ENCODE measurements around the gene RBMS1.

Gene RBMS1

GRCh38 chr2:160469164-160469563 is 24.4 kb downstream of the RBMS1 start:
- H3K4me3 ChIP-seq (replicated peaks; ENCODE audit: insufficient read depth, low read length), result no peak overlapping the region
- no peak overlapping the region for H3K27ac ChIP-seq (replicated peaks)
- DNase-seq (ENCODE audit: low read depth in 1 of 2, low spot score in 1 of 2), result no peak
- H3K27me3 ChIP-seq (ENCODE audit: insufficient read depth, poor library complexity, severe bottlenecking), result peaks cover 7% of the 10 kb centered on the region
- TF ChIP-seq POLR2AphosphoS5 (IDR thresholded peaks at IDR 0.05; ENCODE audit: low read depth) (no peak), GABPA (IDR thresholded peaks at IDR 0.05; ENCODE audit: low read depth) (no peak), CTCF (IDR thresholded peaks at IDR 0.05; ENCODE audit: insufficient read depth, low read length) (no peak), REST (IDR thresholded peaks at IDR 0.05; ENCODE audit: insufficient replicate concordance, low read depth) (no peak), SPI1 (IDR thresholded peaks at IDR 0.05; ENCODE audit: borderline replicate concordance, low read depth) (no peak)

- H3K27ac ChIP-seq (replicated peaks), result no peak overlapping the region
- no peak for DNase-seq (ENCODE audit: low read depth in 1 of 2, low spot score in 1 of 2)
- no peak for TF ChIP-seq POLR2AphosphoS5 (IDR thresholded peaks at IDR 0.05; ENCODE audit: low read depth)
- TF ChIP-seq SPI1 (IDR thresholded peaks at IDR 0.05; ENCODE audit: borderline replicate concordance, low read depth), result no peak
- no peak for TF ChIP-seq REST (IDR thresholded peaks at IDR 0.05; ENCODE audit: insufficient replicate concordance, low read depth)
- no peak for TF ChIP-seq CTCF (IDR thresholded peaks at IDR 0.05; ENCODE audit: insufficient read depth, low read length)
- H3K27me3 ChIP-seq (ENCODE audit: insufficient read depth, poor library complexity, severe bottlenecking), result peaks cover 7% of the 10 kb centered on the region
- H3K4me3 ChIP-seq (replicated peaks; ENCODE audit: insufficient read depth, low read length), result no peak overlapping the region
Measured at GRCh38 chr2:160467086-160467485, 26.5 kb downstream of the RBMS1 start.

GRCh38 chr2:160465406-160465805 is 28.2 kb downstream of the RBMS1 start:
- DNase-seq (ENCODE audit: low read depth in 1 of 2, low spot score in 1 of 2), result no peak
- Histone ChIP-seq H3K27ac (replicated peaks) (no peak overlapping the region), H3K4me3 (replicated peaks; ENCODE audit: insufficient read depth, low read length) (no peak overlapping the region), H3K27me3 (ENCODE audit: insufficient read depth, poor library complexity, severe bottlenecking) (no peaks in the 10 kb centered on the region)
- TF ChIP-seq REST (IDR thresholded peaks at IDR 0.05; ENCODE audit: insufficient replicate concordance, low read depth), result no peak
- no peak for TF ChIP-seq GABPA (IDR thresholded peaks at IDR 0.05; ENCODE audit: low read depth)
- TF ChIP-seq CTCF (IDR thresholded peaks at IDR 0.05; ENCODE audit: insufficient read depth, low read length), result no peak

Measured in HL-60 (cell line).